Osteoblast (primary cell): ENCODE measurements around the gene SPTBN2. TPM values are rescaled to one million over a fixed set of nuclear protein-coding genes. Genes with fewer than 3 reads are reported as not detected.

ENCODE experiments used
- DNase-seq: peaks from one replicate; pipeline ENCODE4 v3.0.0; 2011; ENCODE audit warnings: low spot score, mixed read lengths; ENCODE audit not compliant: insufficient read length; ENCODE audit errors: missing footprints
- H2AFZ ChIP-seq: 2 replicates; pipeline ENCODE4 v1.6.0; 2011; ENCODE audit warnings: mild to moderate bottlenecking, low read length
- H3K27ac ChIP-seq: 2 replicates; pipeline ENCODE4 v1.5.1; 2011; ENCODE audit warnings: mild to moderate bottlenecking, low read depth, low read length, moderate library complexity
- H3K27me3 ChIP-seq: 2 replicates; pipeline ENCODE4 v1.6.0; 2012; ENCODE audit warnings: mild to moderate bottlenecking, control low read depth, inconsistent platforms, low read length, moderate library complexity; ENCODE audit not compliant: insufficient read depth
- H3K36me3 ChIP-seq: 2 replicates; pipeline ENCODE4 v1.5.1; 2011; ENCODE audit warnings: mild to moderate bottlenecking, low read length, control low read depth, moderate library complexity; ENCODE audit not compliant: insufficient read depth
- H3K4me1 ChIP-seq: 2 replicates; pipeline ENCODE4 v1.5.1; 2011; ENCODE audit warnings: mild to moderate bottlenecking, low read length, control low read depth, moderate library complexity; ENCODE audit not compliant: insufficient read depth
- H3K4me2 ChIP-seq: 2 replicates; pipeline ENCODE4 v1.6.0; 2011; ENCODE audit warnings: mild to moderate bottlenecking, low read length; ENCODE audit not compliant: insufficient read depth
- H3K4me3 ChIP-seq: fragments of 200-600 bp; sonication (generic); 3 replicates; pipeline ENCODE4 v1.5.1; 2012; ENCODE audit warnings: mild to moderate bottlenecking, low read length, inconsistent platforms; ENCODE audit not compliant: insufficient read depth
- H3K79me2 ChIP-seq: 2 replicates; pipeline ENCODE4 v1.6.0; 2012; ENCODE audit warnings: mild to moderate bottlenecking, low read length, control low read depth, inconsistent platforms; ENCODE audit not compliant: insufficient read depth
- H3K9me3 ChIP-seq: 2 replicates; pipeline ENCODE4 v1.5.1; 2011; ENCODE audit warnings: low read depth, low read length, control low read depth
- H4K20me1 ChIP-seq: 2 replicates; pipeline ENCODE4 v1.6.0; 2012; ENCODE audit warnings: mild to moderate bottlenecking, low read length, control low read depth; ENCODE audit not compliant: insufficient read depth
- total RNA-seq: library from RNA; depleted of rRNA; stranded (reverse); fragments of >200 nt; gene quantifications from 2 replicates; pipeline ENCODE4 v1.2.3, GENCODE V29; 2012
- TF ChIP-seq, protein P1 (sequence below): IDR thresholded peaks from 2 replicates; pipeline ENCODE4 v1.5.1; 2011; ENCODE audit warnings: mild to moderate bottlenecking, low read depth, low read length, moderate library complexity; ENCODE audit errors: extremely low read depth

SPTBN2 gene
- total RNA-seq, 1 donor = 2.2 TPM

DNA sequence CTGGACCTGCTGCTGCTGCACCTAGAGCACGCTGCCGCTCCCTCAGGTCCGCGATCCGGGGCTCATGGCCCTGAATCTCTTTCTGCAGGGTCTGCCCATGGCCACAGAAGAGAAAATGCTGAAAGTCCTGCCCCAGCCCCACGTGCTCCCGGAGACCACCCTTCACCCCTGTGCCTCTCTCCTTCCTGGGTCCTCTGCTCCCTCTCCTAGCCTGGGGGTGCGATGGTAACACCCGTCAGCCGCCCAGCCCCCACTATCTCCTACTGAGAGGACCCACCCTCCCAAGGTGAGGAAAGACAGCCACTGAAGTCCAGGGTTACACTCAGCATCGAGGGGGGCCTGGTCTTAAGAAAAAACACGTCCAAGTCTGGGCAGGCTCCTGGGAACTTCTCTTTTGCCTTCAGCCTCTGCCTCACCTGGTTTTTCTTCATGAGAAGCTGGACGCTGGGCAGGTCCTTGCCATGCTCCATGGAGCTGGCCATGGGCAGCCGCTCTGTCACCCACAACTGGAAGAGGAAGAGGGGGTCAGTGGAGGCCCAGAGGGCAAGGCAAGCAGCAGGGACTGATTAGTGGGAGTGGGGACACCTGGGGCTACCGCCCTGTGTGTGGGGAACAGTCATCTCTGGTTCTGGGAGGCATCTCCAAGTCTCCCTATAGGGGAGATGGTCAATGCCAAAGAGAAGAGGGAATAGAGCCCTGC, 35.5 kb downstream of the SPTBN2 start:
- DNase-seq = peak; percentile 25

DNA sequence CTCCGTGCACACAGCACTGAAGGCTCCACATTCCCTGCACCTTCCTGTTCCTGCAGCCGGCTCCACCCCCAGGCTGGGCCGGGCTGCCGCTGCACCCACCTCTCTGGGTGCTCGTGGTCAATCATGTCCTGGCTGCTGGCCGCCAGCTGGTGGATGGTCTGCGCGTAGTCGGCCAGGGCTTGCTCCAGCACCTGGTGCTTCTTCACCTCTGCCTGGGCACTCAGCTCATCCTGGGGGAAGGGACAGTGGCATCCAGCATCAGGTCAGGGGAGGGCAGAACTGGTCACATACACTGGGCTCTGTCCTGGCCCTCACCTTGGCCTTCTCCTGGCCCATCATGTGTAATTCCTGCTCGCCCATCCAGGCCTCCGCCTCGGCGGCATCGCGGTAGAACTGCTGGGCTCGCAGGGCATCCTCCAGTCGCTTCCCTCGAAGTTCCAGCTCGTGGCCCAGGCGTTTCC, 36.1 kb downstream of the SPTBN2 start:
- H3K4me3 ChIP-seq = no peak overlapping the region
- H4K20me1 ChIP-seq = no peaks in the 10 kb centered on the region
- H3K4me1 ChIP-seq = no peaks in the 10 kb centered on the region
- TF ChIP-seq, protein P1, sequence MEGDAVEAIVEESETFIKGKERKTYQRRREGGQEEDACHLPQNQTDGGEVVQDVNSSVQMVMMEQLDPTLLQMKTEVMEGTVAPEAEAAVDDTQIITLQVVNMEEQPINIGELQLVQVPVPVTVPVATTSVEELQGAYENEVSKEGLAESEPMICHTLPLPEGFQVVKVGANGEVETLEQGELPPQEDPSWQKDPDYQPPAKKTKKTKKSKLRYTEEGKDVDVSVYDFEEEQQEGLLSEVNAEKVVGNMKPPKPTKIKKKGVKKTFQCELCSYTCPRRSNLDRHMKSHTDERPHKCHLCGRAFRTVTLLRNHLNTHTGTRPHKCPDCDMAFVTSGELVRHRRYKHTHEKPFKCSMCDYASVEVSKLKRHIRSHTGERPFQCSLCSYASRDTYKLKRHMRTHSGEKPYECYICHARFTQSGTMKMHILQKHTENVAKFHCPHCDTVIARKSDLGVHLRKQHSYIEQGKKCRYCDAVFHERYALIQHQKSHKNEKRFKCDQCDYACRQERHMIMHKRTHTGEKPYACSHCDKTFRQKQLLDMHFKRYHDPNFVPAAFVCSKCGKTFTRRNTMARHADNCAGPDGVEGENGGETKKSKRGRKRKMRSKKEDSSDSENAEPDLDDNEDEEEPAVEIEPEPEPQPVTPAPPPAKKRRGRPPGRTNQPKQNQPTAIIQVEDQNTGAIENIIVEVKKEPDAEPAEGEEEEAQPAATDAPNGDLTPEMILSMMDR = no peak
- H3K79me2 ChIP-seq = no peaks in the 10 kb centered on the region
- H3K27me3 ChIP-seq = peaks cover 3% of the 10 kb centered on the region
- peak; percentile 75 for DNase-seq
- no peak overlapping the region for H3K27ac ChIP-seq
- no peak overlapping the region for H2AFZ ChIP-seq
- H3K4me2 ChIP-seq = no peak overlapping the region
- H3K9me3 ChIP-seq = no peaks in the 10 kb centered on the region
- no peaks in the 10 kb centered on the region for H3K36me3 ChIP-seq

More for the DNA sequence above, 35.5 kb downstream of the SPTBN2 start:
- Histone ChIP-seq H3K4me2 (no peak overlapping the region), H3K79me2 (no peaks in the 10 kb centered on the region), H3K27ac (no peak overlapping the region), H4K20me1 (no peaks in the 10 kb centered on the region), H3K27me3 (no peaks in the 10 kb centered on the region), H3K36me3 (no peaks in the 10 kb centered on the region), H3K4me3 (no peak overlapping the region), H3K4me1 (no peaks in the 10 kb centered on the region), H2AFZ (no peak overlapping the region), H3K9me3 (no peaks in the 10 kb centered on the region)
- TF ChIP-seq, protein P1 = no peak

DNA sequence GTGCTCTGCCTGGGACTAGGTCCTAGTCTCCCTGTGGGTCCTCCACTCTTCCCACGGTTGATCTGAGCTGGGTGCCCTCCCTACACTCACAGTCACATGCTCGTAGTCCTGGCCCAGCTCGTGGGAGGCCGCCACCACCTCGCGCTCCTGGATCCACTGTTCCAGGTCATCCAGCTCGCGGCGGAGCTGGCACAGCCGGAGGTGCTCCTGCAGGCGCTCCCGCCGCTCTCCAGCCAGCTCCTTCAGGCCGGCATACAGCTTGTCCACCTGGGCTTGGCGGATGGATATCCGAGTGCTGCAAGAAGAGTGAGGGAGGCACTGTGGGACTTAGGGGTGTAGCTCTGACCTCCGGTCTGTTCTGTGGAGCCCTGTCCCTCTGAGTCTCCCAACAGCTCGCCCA, 36.6 kb downstream of the SPTBN2 start:
- DNase-seq = peak; percentile 34
- H3K4me2 ChIP-seq = no peak overlapping the region
- H3K4me3 ChIP-seq = no peak overlapping the region
- H3K27me3 ChIP-seq = peaks cover 5% of the 10 kb centered on the region
- H3K27ac ChIP-seq = no peak overlapping the region
- TF ChIP-seq, protein P1 = no peak
- no peaks in the 10 kb centered on the region for H3K9me3 ChIP-seq
- no peaks in the 10 kb centered on the region for H3K79me2 ChIP-seq
- H3K36me3 ChIP-seq = no peaks in the 10 kb centered on the region
- H4K20me1 ChIP-seq = no peaks in the 10 kb centered on the region
- H3K4me1 ChIP-seq = no peaks in the 10 kb centered on the region
- H2AFZ ChIP-seq = no peak overlapping the region

DNA sequence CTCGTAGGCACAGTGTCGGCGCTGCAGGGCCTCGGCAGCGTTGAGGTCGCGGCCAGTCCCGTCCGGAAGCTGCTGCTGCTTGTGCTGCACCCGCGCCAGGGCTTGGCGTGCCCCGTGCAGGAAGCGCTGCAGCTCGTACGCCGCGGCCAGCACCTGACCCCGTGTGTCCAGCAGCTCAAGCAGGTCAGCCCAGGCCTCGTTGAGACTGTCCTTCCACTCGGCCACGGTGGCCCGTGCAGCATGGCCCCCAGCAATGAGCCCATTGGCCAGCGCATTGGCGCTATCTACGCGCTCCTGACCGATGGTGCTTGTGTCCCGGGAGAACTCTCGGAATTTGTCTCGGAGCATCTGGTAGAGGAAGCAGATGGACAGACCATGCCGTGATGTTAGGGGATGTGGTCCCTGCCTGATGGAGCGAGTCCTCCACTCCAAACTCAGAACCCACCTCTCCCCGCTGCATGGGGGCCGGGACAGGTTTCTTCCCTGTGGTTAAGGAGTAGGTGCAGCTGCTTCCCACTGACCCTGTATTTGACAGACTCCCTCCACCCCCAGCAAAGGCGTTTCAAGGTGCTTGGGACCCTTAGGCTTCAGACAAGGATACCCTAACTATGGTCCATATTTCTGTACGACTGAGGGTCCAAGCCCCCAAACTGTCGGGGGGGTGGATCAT, 37.6 kb downstream of the SPTBN2 start:
- H3K27ac ChIP-seq = no peak overlapping the region
- peaks cover 5% of the 10 kb centered on the region for H3K27me3 ChIP-seq
- H3K36me3 ChIP-seq = no peaks in the 10 kb centered on the region
- H3K79me2 ChIP-seq = no peaks in the 10 kb centered on the region
- no peak overlapping the region for H3K4me2 ChIP-seq
- H3K4me1 ChIP-seq = no peaks in the 10 kb centered on the region
- peak; percentile 60 for DNase-seq
- TF ChIP-seq, protein P1 = no peak
- no peak overlapping the region for H2AFZ ChIP-seq
- no peaks in the 10 kb centered on the region for H4K20me1 ChIP-seq
- H3K4me3 ChIP-seq = no peak overlapping the region
- no peaks in the 10 kb centered on the region for H3K9me3 ChIP-seq
